Osteocyte (in vitro differentiated cells): ENCODE measurements around the gene DNAJC11. TPM values are rescaled to one million over a fixed set of nuclear protein-coding genes. Genes with fewer than 3 reads are reported as not detected.
A peak's percentile ranks its signal among the peaks of the same experiment; 100 is the strongest.

Experiments used
- DNase-seq: peaks from one replicate; pipeline ENCODE4 v3.0.0; 2021; ENCODE audit warnings: mixed read lengths; ENCODE audit not compliant: unreplicated experiment; ENCODE audit errors: extremely low spot score
- H3K27ac Mint-ChIP-seq: one replicate; pipeline ENCODE4 v1.8.0; 2021; ENCODE audit warnings: mild to moderate bottlenecking, mixed read lengths; ENCODE audit not compliant: unreplicated experiment
- H3K27me3 Mint-ChIP-seq: one replicate; pipeline ENCODE4 v1.8.0; 2021; ENCODE audit warnings: mixed read lengths; ENCODE audit not compliant: unreplicated experiment
- H3K36me3 Mint-ChIP-seq: one replicate; pipeline ENCODE4 v1.8.0; 2021; ENCODE audit warnings: mixed read lengths; ENCODE audit not compliant: unreplicated experiment
- H3K4me1 Mint-ChIP-seq: one replicate; pipeline ENCODE4 v1.8.0; 2021; ENCODE audit warnings: mixed read lengths; ENCODE audit not compliant: unreplicated experiment
- H3K4me3 Mint-ChIP-seq: one replicate; pipeline ENCODE4 v1.8.0; 2021; ENCODE audit warnings: mild to moderate bottlenecking, moderate library complexity, mixed read lengths; ENCODE audit not compliant: unreplicated experiment
- H3K9me3 Mint-ChIP-seq: one replicate; pipeline ENCODE4 v1.8.0; 2021; ENCODE audit warnings: mixed read lengths; ENCODE audit not compliant: unreplicated experiment
- total RNA-seq: library from RNA; stranded (reverse); gene quantifications from 2 replicates; pipeline ENCODE4 v1.2.1, GENCODE V29; 2021
- TF ChIP-seq, protein P1 (sequence below): fragments of 200-600 bp; sonication (generic); IDR thresholded peaks from 2 replicates; pipeline ENCODE4 v1.5.0; 2021; ENCODE audit warnings: antibody characterized with exemption, mild to moderate bottlenecking, moderate library complexity

Gene DNAJC11
- total RNA-seq, 1 donor from 2014 or later: 52.9 TPM

DNA sequence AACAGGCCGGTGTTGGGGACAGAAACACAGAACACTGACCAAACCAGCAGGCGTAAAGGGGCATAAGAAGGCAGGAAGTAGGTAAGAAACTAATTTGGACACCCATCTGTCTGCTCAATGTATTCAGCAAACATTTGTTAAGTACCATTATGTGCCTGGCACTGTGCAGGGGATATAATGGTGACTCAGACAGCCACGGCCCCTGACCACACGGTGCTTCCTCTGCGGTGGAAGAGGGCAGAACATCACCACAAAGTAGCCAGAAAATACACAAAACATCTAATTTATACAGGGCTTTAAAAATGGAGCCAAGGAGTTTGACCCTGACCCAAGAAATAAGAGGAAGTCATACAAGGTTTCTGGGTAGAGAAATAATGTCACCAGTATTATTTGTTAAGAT is 12.9 kb downstream of the DNAJC11 start:
- H3K4me3 Mint-ChIP-seq: no peak overlapping the region
- peaks cover 26% of the 10 kb centered on the region for H3K4me1 Mint-ChIP-seq
- no peak for DNase-seq
- no peaks in the 10 kb centered on the region for H3K9me3 Mint-ChIP-seq
- TF ChIP-seq, protein P1, sequence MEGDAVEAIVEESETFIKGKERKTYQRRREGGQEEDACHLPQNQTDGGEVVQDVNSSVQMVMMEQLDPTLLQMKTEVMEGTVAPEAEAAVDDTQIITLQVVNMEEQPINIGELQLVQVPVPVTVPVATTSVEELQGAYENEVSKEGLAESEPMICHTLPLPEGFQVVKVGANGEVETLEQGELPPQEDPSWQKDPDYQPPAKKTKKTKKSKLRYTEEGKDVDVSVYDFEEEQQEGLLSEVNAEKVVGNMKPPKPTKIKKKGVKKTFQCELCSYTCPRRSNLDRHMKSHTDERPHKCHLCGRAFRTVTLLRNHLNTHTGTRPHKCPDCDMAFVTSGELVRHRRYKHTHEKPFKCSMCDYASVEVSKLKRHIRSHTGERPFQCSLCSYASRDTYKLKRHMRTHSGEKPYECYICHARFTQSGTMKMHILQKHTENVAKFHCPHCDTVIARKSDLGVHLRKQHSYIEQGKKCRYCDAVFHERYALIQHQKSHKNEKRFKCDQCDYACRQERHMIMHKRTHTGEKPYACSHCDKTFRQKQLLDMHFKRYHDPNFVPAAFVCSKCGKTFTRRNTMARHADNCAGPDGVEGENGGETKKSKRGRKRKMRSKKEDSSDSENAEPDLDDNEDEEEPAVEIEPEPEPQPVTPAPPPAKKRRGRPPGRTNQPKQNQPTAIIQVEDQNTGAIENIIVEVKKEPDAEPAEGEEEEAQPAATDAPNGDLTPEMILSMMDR: no peak
- H3K27ac Mint-ChIP-seq: no peak overlapping the region
- H3K27me3 Mint-ChIP-seq: no peaks in the 10 kb centered on the region
- peaks cover 4% of the 10 kb centered on the region for H3K36me3 Mint-ChIP-seq

DNA sequence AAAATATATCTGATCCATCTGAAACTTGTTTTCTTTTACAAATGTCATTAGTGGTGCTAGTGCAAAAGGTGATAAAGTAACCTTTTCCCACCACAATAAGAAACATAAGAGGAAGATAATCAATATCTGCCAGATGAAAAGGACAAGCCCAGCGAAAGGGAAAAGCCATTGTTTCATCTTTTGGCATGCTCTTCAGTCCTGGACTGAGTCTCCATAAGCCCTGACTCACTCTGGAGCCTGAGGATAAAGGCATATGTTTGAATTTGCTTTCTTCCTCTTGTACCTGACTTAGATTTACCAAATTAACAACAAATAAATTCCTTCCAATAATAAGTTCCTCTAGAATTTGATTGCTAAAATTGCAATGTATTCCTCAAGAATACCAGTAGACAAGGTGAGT is 13.6 kb downstream of the DNAJC11 start:
- Mint-ChIP-seq H3K4me1 (peaks cover 26% of the 10 kb centered on the region), H3K36me3 (peaks cover 4% of the 10 kb centered on the region), H3K9me3 (no peaks in the 10 kb centered on the region), H3K27ac (no peak overlapping the region), H3K27me3 (no peaks in the 10 kb centered on the region), H3K4me3 (no peak overlapping the region)
- DNase-seq: no peak
- TF ChIP-seq, protein P1: no peak

DNA sequence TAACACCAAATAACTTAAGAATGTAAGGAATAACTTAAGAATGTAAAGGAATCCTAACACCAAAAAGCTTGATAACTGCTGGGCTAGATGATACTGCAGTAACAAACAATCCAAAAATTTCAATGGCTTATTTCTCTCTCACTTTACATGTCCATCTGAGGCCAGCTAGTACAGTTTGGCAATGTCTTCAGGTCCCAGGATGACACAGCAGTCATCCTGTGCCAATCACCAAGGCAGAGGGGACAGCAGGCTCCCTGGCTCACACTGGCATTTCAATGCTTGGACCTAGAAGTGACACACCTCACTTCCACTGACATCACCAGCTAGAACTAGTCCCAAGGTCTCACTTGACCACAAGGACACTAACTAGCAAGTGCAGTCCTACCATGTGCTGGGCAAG is 15.3 kb downstream of the DNAJC11 start:
- no peaks in the 10 kb centered on the region for H3K27me3 Mint-ChIP-seq
- peak overlapping the region; percentile 76 for H3K27ac Mint-ChIP-seq
- TF ChIP-seq, protein P1: no peak
- no peak overlapping the region for H3K4me3 Mint-ChIP-seq
- no peak for DNase-seq
- peaks cover 5% of the 10 kb centered on the region for H3K36me3 Mint-ChIP-seq
- peaks cover 26% of the 10 kb centered on the region for H3K4me1 Mint-ChIP-seq
- no peaks in the 10 kb centered on the region for H3K9me3 Mint-ChIP-seq

DNA sequence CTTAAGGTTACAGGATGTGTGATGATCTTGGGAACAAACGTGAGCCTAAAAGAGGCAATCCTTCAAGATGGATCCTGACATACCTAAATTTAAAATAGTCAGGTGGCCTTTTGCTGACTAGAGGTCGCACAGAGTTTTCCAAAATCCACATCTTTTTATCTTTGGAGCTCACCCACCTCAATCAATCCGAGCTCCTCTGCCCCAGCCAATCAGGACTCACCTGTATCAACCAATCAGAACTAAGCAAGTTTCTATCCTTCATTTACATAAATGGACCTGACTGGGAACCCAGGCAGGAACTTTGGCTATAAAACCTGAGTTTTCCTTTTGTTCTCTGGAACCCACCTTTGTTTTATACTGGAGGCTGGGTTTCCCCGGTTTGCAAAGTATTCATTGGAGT is 16.2 kb downstream of the DNAJC11 start:
- peaks cover 5% of the 10 kb centered on the region for H3K36me3 Mint-ChIP-seq
- no peaks in the 10 kb centered on the region for H3K27me3 Mint-ChIP-seq
- no peaks in the 10 kb centered on the region for H3K9me3 Mint-ChIP-seq
- H3K27ac Mint-ChIP-seq: peak overlapping the region; percentile 76
- H3K4me3 Mint-ChIP-seq: no peak overlapping the region
- no peak for DNase-seq
- TF ChIP-seq, protein P1: no peak
- peaks cover 26% of the 10 kb centered on the region for H3K4me1 Mint-ChIP-seq

DNA sequence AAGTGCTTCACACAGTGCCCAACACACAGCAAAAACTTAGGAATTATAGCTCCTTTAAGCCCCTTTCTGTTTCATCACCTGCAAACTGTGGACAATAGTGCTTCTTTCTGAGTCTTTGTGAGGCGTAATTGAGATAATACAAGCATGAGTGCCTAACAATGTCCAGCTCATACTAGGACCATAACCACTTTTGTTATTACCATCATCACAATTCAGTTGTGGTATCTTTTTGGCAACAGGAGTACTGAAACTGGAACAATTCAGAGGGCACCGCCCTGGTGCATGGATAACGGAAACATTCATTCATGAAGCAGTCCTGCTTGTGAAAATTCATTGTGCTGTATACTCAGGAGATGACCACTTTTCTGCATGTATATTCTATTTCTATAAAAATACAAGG is 18.2 kb downstream of the DNAJC11 start:
- H3K4me3 Mint-ChIP-seq: no peak overlapping the region
- no peaks in the 10 kb centered on the region for H3K27me3 Mint-ChIP-seq
- peaks cover 21% of the 10 kb centered on the region for H3K4me1 Mint-ChIP-seq
- no peak overlapping the region for H3K27ac Mint-ChIP-seq
- no peaks in the 10 kb centered on the region for H3K9me3 Mint-ChIP-seq
- peaks cover 19% of the 10 kb centered on the region for H3K36me3 Mint-ChIP-seq
- TF ChIP-seq, protein P1: no peak
- no peak for DNase-seq
